Right ventricle myocardium superior (tissue), 1 donor: Measurements from ENCODE around the gene TAF3. TPM values are rescaled to one million over a fixed set of nuclear protein-coding genes. Genes with fewer than 3 reads are reported as not detected.
"Not testable (repeated sequence)": the region's sequence is repeated elsewhere in the genome, so short reads cannot be mapped to it uniquely, and the experiment has no call there.

ENCODE experiments used
- ATAC-seq: fragments of 200-7000 bp; cut with Tn5 transposase; one replicate; pipeline ENCODE4 v1.9.1; 2020; ENCODE audit warnings: mild to moderate bottlenecking; ENCODE audit not compliant: poor library complexity
- DNase-seq: peaks from one replicate; pipeline ENCODE4 v3.0.0-alpha.2; 2020
- intact Hi-C: fragments of 100-400 bp; cut with DNase I; formaldehyde crosslinking; loops from one replicate; pipeline ENCODE4 v1.11.2; 2022
- long read RNA-seq: library from polyadenylated mRNA; unstranded; transcript quantifications from one replicate; pipeline ENCODE4 v2.0.0, GENCODE V29; 2021
- total RNA-seq: library from RNA; stranded (reverse); fragmentation: NEBNext Ultra II Directional; extraction: Animal tissue kit (Norgen Biotek cat#: 25700); gene quantifications from one replicate; pipeline ENCODE4 v1.2.1, GENCODE V29; 2021
- donor health status: DM: no; HTN: yes; CAD: no; lungs with severe emphysema.

Gene TAF3
- 10.4 TPM for total RNA-seq
- long read RNA-seq, full-length matches to known transcripts: 3 of 9 reads
- long read RNA-seq, partial matches to known transcripts: 5 of 9 reads
- long read RNA-seq, other reads (novel, unspliced or antisense): 1 of 9 reads

GRCh38 chr10:7818295-7819120 is at the start of gene TAF3:
TSS of gene TAF3 (plus strand) at chr10:7818505. CDS start at chr10:7818710, 205 bp downstream.
- ATAC-seq (peak; percentile 96), DNase-seq (peak; percentile 95)
- intact Hi-C loops: no loop called here

- ATAC-seq (peak; percentile 60), DNase-seq (no peak)
- intact Hi-C loops: no loop called here
Measured at GRCh38 chr10:7773845-7774801, 44.2 kb upstream of the TAF3 start.

GRCh38 chr10:7776777-7777176 is 41.5 kb upstream of the TAF3 start:
- DNase-seq (no peak), ATAC-seq (no peak)
- intact Hi-C loops: no loop called here

- peak; percentile 69 for ATAC-seq
- intact Hi-C loops, DNase-seq: not testable (repeated sequence)
Measured at GRCh38 chr10:7782194-7782593, 36.1 kb upstream of the TAF3 start.

GRCh38 chr10:7786430-7786829 is 31.9 kb upstream of the TAF3 start:
- ATAC-seq (no peak), DNase-seq (no peak)
- intact Hi-C loops: no loop called here

- DNase-seq: no peak
- ATAC-seq: peak; percentile 2
- intact Hi-C loops: no loop called here
Measured at GRCh38 chr10:7787150-7787856, 31.0 kb upstream of the TAF3 start.

GRCh38 chr10:7787857-7788638 is 30.3 kb upstream of the TAF3 start, which contains the start of the genes ATP5F1C and KIN:
TSS of gene ATP5F1C (plus strand) at chr10:7788177. CDS start at chr10:7788208, 31 bp downstream.
TSS of gene KIN (minus strand) at chr10:7787993. CDS start at chr10:7787933, 60 bp downstream.
- ATAC-seq (peak; percentile 97), DNase-seq (peak; percentile 99)
- intact Hi-C loops: no loop called here

GRCh38 chr10:7788639-7789286 is 29.5 kb upstream of the TAF3 start:
- DNase-seq (no peak), ATAC-seq (no peak)
- intact Hi-C loops: no loop called here

- ATAC-seq (peak; percentile 55), DNase-seq (peak; percentile 49)
- intact Hi-C loops: no loop called here
Measured at GRCh38 chr10:7789390-7789789, 28.9 kb upstream of the TAF3 start.

GRCh38 chr10:7792541-7792940 is 25.8 kb upstream of the TAF3 start:
- ATAC-seq: no peak
- DNase-seq: no peak

GRCh38 chr10:7794251-7795026 is 23.9 kb upstream of the TAF3 start:
- no peak for DNase-seq
- intact Hi-C loops: no loop called here

More at GRCh38 chr10:7792541-7792940, 25.8 kb upstream of the TAF3 start:
- intact Hi-C loops: no loop called here

GRCh38 chr10:7795605-7796004 is 22.7 kb upstream of the TAF3 start:
- peak; percentile 80 for ATAC-seq

More at GRCh38 chr10:7794251-7795026, 23.9 kb upstream of the TAF3 start:
- no peak for ATAC-seq

GRCh38 chr10:7797582-7797981 is 20.7 kb upstream of the TAF3 start:
- intact Hi-C loops: no loop called here
- DNase-seq (peak; percentile 57), ATAC-seq (peak; percentile 62)

More at GRCh38 chr10:7795605-7796004, 22.7 kb upstream of the TAF3 start:
- DNase-seq: no peak
- intact Hi-C loops: no loop called here

GRCh38 chr10:7802606-7803005 is 15.7 kb upstream of the TAF3 start:
- no peak for DNase-seq
- ATAC-seq: no peak
- intact Hi-C loops: no loop called here

GRCh38 chr10:7804216-7804615 is 14.1 kb upstream of the TAF3 start:
- intact Hi-C loops: no loop called here
- DNase-seq: no peak
- ATAC-seq: no peak

GRCh38 chr10:7804741-7805140 is 13.6 kb upstream of the TAF3 start:
- intact Hi-C loops: no loop called here
- no peak for ATAC-seq
- DNase-seq: no peak
